Prostate gland (tissue), 2 donors: ENCODE data around the gene TADA2A.

Experiments
- CTCF ChIP-seq, 4 experiments: fragments of 200-600 bp in 2 of 4; fragments of 450-650 bp in 2 of 4; sonication (generic) in 2 of 4; IDR thresholded peaks; 1 replicate in 3 of 4; 2 replicates in 1 of 4; pipeline ENCODE4 v1.5.1; 2016 to 2019; ENCODE audit warnings: antibody characterized with exemption in 4 of 4, mild to moderate bottlenecking in 2 of 4, moderate library complexity in 2 of 4
- POLR2A ChIP-seq: fragments of 450-650 bp; IDR thresholded peaks from one replicate; pipeline ENCODE4 v1.6.1; 2016; ENCODE audit warnings: antibody characterized with exemption, mild to moderate bottlenecking
- POLR2AphosphoS5 ChIP-seq: sonication (generic); formaldehyde crosslinking; IDR thresholded peaks from one replicate; pipeline ENCODE4 v1.6.1; 2017; ENCODE audit warnings: antibody characterized with exemption

- no peak for TF ChIP-seq CTCF (IDR thresholded peaks at IDR 0.05)
- TF ChIP-seq POLR2AphosphoS5: no peak
- TF ChIP-seq POLR2A: no peak
Observed at GRCh38 chr17:37465069-37465616, 58.5 kb downstream of the TADA2A start.
